Neutrophil (primary cell): ENCODE data around the gene RBMS3.

Experiments
- H3K27ac ChIP-seq: fragments of 200-600 bp; sonication (generic); 2 replicates; pipeline ENCODE4 v1.5.1; 2016; ENCODE audit warnings: mild to moderate bottlenecking, moderate library complexity
- H3K27me3 ChIP-seq: fragments of 200-600 bp; sonication (generic); 2 replicates; pipeline ENCODE4 v1.6.0; 2016; ENCODE audit warnings: mild to moderate bottlenecking
- H3K36me3 ChIP-seq: fragments of 200-600 bp; sonication (generic); 2 replicates; pipeline ENCODE4 v1.5.1; 2017
- H3K4me1 ChIP-seq, 2 experiments: fragments of 200-600 bp in 1 of 2; sonication (generic) in 1 of 2; 1 replicate in 1 of 2; 2 replicates in 1 of 2; pipeline versions ENCODE4 v1.5.1 to v1.6.1; 2013 to 2016; ENCODE audit warnings: low read depth in 1 of 2, low read length in 1 of 2, mild to moderate bottlenecking in 1 of 2, moderate library complexity in 1 of 2; ENCODE audit not compliant: control insufficient read depth in 1 of 2, insufficient read depth in 1 of 2
- H3K4me3 ChIP-seq, 2 experiments: fragments of 200-600 bp in 1 of 2; sonication (generic) in 1 of 2; 1 replicate in 1 of 2; 2 replicates in 1 of 2; pipeline ENCODE4 v1.5.1; 2013 to 2016; ENCODE audit warnings: low read depth in 1 of 2, low read length in 1 of 2, mild to moderate bottlenecking in 1 of 2, moderate library complexity in 1 of 2
- H3K9me3 ChIP-seq: fragments of 200-600 bp; sonication (generic); 2 replicates; pipeline ENCODE4 v1.5.1; 2016
- TF ChIP-seq, protein P1 (sequence below): fragments of 200-600 bp; sonication (generic); IDR thresholded peaks from 2 replicates; pipeline ENCODE4 v1.5.1; 2016; ENCODE audit warnings: antibody characterized with exemption

RBMS3 gene

DNA sequence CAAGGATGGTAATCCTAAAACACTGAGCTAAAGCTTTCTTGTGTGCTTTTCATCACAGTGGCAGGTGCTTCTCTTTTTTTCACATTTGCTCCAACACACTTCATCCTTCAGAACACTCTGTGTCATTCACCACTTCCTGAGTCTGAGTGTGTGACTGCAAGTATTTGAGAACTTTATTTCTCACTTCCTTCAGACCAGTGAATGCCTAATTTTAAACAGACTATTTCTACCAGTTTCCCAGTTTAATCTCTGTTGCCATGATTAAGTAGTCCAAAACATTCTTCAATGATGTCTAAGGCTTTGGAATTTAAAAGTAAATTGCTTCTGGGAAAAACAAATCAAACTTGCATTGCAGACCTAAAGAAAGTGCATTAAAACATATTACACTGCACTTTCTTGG lies 541.2 kb downstream of the RBMS3 start:
- H3K9me3 ChIP-seq = no peaks in the 10 kb centered on the region
- H3K27ac ChIP-seq = no peak overlapping the region
- no peak overlapping the region for H3K4me3 ChIP-seq
- TF ChIP-seq, protein P1, sequence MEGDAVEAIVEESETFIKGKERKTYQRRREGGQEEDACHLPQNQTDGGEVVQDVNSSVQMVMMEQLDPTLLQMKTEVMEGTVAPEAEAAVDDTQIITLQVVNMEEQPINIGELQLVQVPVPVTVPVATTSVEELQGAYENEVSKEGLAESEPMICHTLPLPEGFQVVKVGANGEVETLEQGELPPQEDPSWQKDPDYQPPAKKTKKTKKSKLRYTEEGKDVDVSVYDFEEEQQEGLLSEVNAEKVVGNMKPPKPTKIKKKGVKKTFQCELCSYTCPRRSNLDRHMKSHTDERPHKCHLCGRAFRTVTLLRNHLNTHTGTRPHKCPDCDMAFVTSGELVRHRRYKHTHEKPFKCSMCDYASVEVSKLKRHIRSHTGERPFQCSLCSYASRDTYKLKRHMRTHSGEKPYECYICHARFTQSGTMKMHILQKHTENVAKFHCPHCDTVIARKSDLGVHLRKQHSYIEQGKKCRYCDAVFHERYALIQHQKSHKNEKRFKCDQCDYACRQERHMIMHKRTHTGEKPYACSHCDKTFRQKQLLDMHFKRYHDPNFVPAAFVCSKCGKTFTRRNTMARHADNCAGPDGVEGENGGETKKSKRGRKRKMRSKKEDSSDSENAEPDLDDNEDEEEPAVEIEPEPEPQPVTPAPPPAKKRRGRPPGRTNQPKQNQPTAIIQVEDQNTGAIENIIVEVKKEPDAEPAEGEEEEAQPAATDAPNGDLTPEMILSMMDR = no peak
- no peaks in the 10 kb centered on the region for H3K4me1 ChIP-seq
- H3K36me3 ChIP-seq = no peaks in the 10 kb centered on the region
- H3K27me3 ChIP-seq = no peaks in the 10 kb centered on the region

DNA sequence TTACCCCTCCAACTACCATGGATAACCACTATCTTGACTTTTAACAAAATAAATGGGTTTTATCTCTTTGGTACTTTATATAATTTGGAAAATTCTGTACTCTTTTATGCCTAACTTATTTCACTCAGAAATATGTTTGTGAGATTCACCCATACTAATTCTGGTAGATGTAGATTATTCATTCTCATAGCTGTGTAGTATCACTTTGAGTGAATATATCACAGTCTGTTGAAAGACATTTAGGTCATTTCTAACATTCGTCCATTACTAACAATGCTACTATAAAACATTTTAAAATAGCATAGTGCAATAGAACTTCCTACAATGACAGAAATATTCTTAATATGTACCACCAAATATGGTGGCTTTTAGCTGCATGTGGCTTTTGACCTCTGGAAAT lies 542.4 kb downstream of the RBMS3 start:
- H3K4me1 ChIP-seq = no peaks in the 10 kb centered on the region
- H3K4me3 ChIP-seq = no peak overlapping the region
- no peaks in the 10 kb centered on the region for H3K36me3 ChIP-seq
- TF ChIP-seq, protein P1 = no peak
- H3K27ac ChIP-seq = no peak overlapping the region
- no peaks in the 10 kb centered on the region for H3K9me3 ChIP-seq
- no peaks in the 10 kb centered on the region for H3K27me3 ChIP-seq

DNA sequence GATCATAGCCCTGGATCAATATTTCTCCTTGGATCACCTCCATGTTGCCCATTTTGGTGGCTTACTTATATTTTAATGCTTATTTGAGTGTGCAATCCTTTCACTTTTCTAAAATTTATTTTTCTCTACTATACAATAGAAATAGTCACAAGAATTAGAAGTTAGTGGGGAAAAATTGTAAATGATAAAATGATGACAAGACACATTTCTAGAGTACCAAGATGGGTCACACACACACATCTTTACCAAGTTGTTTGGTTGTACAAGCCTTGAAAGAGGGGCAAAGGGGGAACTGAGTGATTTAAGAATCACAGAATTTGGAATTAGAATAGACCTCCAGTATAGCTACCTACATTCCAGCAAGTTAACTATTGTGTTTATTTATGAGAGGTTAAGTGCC lies 545.8 kb downstream of the RBMS3 start:
- H3K27ac ChIP-seq = no peak overlapping the region
- H3K4me1 ChIP-seq = no peaks in the 10 kb centered on the region
- H3K36me3 ChIP-seq = no peaks in the 10 kb centered on the region
- no peaks in the 10 kb centered on the region for H3K27me3 ChIP-seq
- TF ChIP-seq, protein P1 = no peak
- no peak overlapping the region for H3K4me3 ChIP-seq
- H3K9me3 ChIP-seq = no peaks in the 10 kb centered on the region

DNA sequence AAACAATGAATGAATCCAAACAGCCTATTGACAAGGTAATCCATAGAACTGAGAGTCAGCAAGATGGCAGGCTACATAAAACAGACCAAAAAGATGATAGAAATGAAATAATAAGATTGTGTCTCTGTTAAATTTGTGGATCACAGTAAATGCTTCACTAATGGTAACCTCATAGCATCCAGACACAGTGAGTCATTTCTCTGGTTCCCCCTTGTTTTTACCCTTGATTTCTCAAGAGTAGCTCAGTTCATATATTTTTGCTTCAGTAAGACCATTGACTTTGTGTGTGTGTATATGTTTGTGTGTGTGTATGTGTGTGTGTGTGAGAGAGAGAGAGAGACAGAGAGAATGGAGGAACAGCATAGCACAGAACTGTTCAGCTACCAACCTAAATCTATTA lies 546.9 kb downstream of the RBMS3 start:
- Histone ChIP-seq H3K4me3 (no peak overlapping the region), H3K4me1 (no peaks in the 10 kb centered on the region), H3K9me3 (no peaks in the 10 kb centered on the region), H3K27me3 (no peaks in the 10 kb centered on the region), H3K27ac (no peak overlapping the region), H3K36me3 (no peaks in the 10 kb centered on the region)
- TF ChIP-seq, protein P1 = no peak

DNA sequence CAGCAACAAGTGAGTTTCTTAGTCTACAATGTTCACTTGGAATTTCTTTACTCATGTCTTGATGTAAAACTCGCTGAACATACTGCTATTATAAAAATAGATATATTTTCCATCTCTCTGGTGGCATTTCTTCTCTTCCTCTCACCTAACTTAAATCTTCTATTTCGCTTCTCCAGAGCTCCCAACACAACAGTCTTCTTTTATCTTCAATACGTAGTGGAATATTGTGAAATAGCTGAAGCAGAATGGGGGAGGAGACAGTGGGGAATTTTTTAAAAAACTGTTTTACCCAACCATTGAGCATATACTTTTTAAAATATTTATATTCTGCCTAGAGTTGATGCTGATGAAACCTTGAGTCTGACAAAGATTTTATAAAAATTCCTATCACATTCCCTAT lies 548.5 kb downstream of the RBMS3 start:
- Histone ChIP-seq H3K4me3 (no peak overlapping the region), H3K4me1 (no peaks in the 10 kb centered on the region), H3K36me3 (no peaks in the 10 kb centered on the region), H3K27ac (no peak overlapping the region), H3K27me3 (no peaks in the 10 kb centered on the region), H3K9me3 (no peaks in the 10 kb centered on the region)
- TF ChIP-seq, protein P1 = no peak

DNA sequence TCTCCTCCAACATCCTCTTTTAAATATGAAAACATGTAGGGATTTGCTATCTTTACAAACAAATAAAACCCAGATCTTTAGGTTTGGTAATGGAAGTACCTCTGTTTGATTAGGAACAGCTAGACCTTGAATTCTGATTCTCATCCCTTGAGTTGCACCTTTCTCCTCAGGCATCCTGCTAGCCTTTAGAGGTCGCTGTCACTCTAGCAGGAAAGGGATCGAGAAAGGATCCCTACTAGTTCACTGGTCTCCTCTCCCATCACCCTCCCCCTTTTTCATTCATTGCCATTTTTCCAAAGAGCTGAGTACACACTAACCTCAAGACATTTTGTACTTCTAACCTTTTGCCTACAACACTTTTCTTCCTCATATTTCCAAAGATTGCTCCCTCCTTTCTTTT lies 569.8 kb downstream of the RBMS3 start:
- no peaks in the 10 kb centered on the region for H3K27me3 ChIP-seq
- H3K4me3 ChIP-seq = no peak overlapping the region
- TF ChIP-seq, protein P1 = no peak
- H3K36me3 ChIP-seq = no peaks in the 10 kb centered on the region
- no peaks in the 10 kb centered on the region for H3K9me3 ChIP-seq
- H3K27ac ChIP-seq = no peak overlapping the region
- H3K4me1 ChIP-seq = no peaks in the 10 kb centered on the region
